Panc1 (cell line): Measurements from ENCODE around the gene BSND. TPM values are rescaled to one million over a fixed set of nuclear protein-coding genes. Genes with fewer than 3 reads are reported as not detected.

Experiments used
- ATAC-seq: fragments of 200-7000 bp; cut with Tn5 transposase; 2 replicates; pipeline ENCODE4 v1.9.1; 2020; ENCODE audit warnings: mild to moderate bottlenecking, moderate library complexity
- BruUV-seq: library from RNA; stranded (reverse); fragments of 400-500 nt; replicated peaks from 2 replicates; lab custom pipeline; 2021; lab: Mats Ljungman, UMichigan
- CTCF ChIA-PET: fragments of 300-600 bp; sonication (Branson Sonifier 250); formaldehyde crosslinking; loops from one replicate; lab custom pipeline; 2022; ENCODE audit warnings: antibody characterized with exemption; lab: Charles Lee
- POLR2A ChIA-PET: fragments of 300-600 bp; sonication (Branson Sonifier 250); formaldehyde crosslinking; loops from one replicate; lab custom pipeline; 2022; ENCODE audit warnings: antibody characterized with exemption; lab: Charles Lee
- DNase-seq: peaks from one replicate; pipeline ENCODE4 v3.0.0-alpha.2; 2010; ENCODE audit warnings: low read depth, low spot score
- H3K27ac ChIP-seq: 2 replicates; pipeline ENCODE4 v1.5.1; 2011; ENCODE audit warnings: mild to moderate bottlenecking, low read length, inconsistent platforms
- H3K27me3 ChIP-seq: fragments of 200-500 bp; sonication (Bioruptor generic); 2 replicates; pipeline ENCODE4 v1.6.0; 2014; ENCODE audit warnings: low read length, inconsistent platforms; ENCODE audit not compliant: control insufficient read depth, insufficient read depth
- H3K36me3 ChIP-seq: fragments of 200-500 bp; sonication (Bioruptor generic); 2 replicates; pipeline ENCODE4 v1.5.1; 2014; ENCODE audit warnings: inconsistent platforms, mild to moderate bottlenecking, low read length, moderate library complexity; ENCODE audit not compliant: control insufficient read depth, insufficient read depth
- H3K4me1 ChIP-seq: 2 replicates; pipeline ENCODE4 v1.5.1; 2011; ENCODE audit warnings: inconsistent platforms, mild to moderate bottlenecking, low read length, moderate library complexity; ENCODE audit not compliant: control insufficient read depth, insufficient read depth
- H3K4me3 ChIP-seq, 2 experiments: 2 replicates each; pipeline ENCODE4 v1.5.1; 2011 to 2012; ENCODE audit warnings: low read depth in 2 of 2, low read length in 2 of 2, mild to moderate bottlenecking in 2 of 2, inconsistent platforms in 1 of 2, moderate library complexity in 1 of 2
- H3K9me3 ChIP-seq: fragments of 200-500 bp; sonication (Bioruptor generic); 2 replicates; pipeline ENCODE4 v1.5.1; 2014; ENCODE audit warnings: low read depth, mild to moderate bottlenecking, inconsistent platforms, low read length, moderate library complexity; ENCODE audit not compliant: control insufficient read depth, insufficient read depth
- CTCF ChIP-seq: fragments of 450-650 bp; IDR thresholded peaks from 2 replicates; pipeline ENCODE4 v1.5.1; 2017; ENCODE audit warnings: mild to moderate bottlenecking
- POLR2AphosphoS5 ChIP-seq: IDR thresholded peaks from 2 replicates; pipeline ENCODE4 v1.6.1; 2012; ENCODE audit warnings: mild to moderate bottlenecking, low read depth, low read length, moderate library complexity
- REST ChIP-seq, 2 experiments: IDR thresholded peaks; 2 replicates each; pipeline ENCODE4 v1.6.1; 2011 to 2012; ENCODE audit warnings: low read depth in 2 of 2, control low read depth in 1 of 2, low read length in 1 of 2, mild to moderate bottlenecking in 1 of 2, moderate library complexity in 1 of 2; ENCODE audit not compliant: insufficient read depth in 1 of 2
- SIN3A ChIP-seq: IDR thresholded peaks from 2 replicates; pipeline ENCODE4 v1.6.1; 2012; ENCODE audit warnings: low read depth, mild to moderate bottlenecking, low read length, moderate library complexity, borderline replicate concordance; ENCODE audit not compliant: insufficient read depth
- TCF7L2 ChIP-seq: IDR thresholded peaks from 2 replicates; pipeline ENCODE4 v1.6.1; 2011; ENCODE audit warnings: mild to moderate bottlenecking, low read depth, low read length, inconsistent platforms
- in situ Hi-C: cut with HindIII; loops from 2 replicates; pipeline ENCODE4 v1.10.0; 2016; ENCODE audit warnings: low sequenced_read_pairs, low pct_unique_long_range_greater_than_20kb
- intact Hi-C: fragments of 100-400 bp; cut with micrococcal nuclease; formaldehyde crosslinking; loops from one replicate; pipeline ENCODE4 v1.10.0; 2022; ENCODE audit not compliant: unreplicated experiment
- total RNA-seq: library from RNA; stranded (reverse); gene quantifications from one replicate; pipeline ENCODE4 v1.2.1, GENCODE V29; 2021; ENCODE audit not compliant: unreplicated experiment

BSND gene
- total RNA-seq, 1 experiment from 2014 or later, result not detected

- ChIA-PET CTCF (no interaction called here), POLR2A (no interaction called here)
- BruUV-seq, result no TSS peak
- intact Hi-C loops (no loop called here), in situ Hi-C loops (no loop called here)
- no peaks in the 10 kb centered on the region for H3K9me3 ChIP-seq
- H3K27ac ChIP-seq, result no peak overlapping the region
- DNase-seq, result no peak
- H3K4me1 ChIP-seq, result no peaks in the 10 kb centered on the region
- TF ChIP-seq REST (IDR thresholded peaks at IDR 0.05; ENCODE audit: insufficient read depth in 1 of 2, low read depth in 2 of 2, low read length in 1 of 2) (no peak), TCF7L2 (no peak), SIN3A (no peak), CTCF (no peak), POLR2AphosphoS5 (no peak)
- no peaks in the 10 kb centered on the region for H3K36me3 ChIP-seq
- ATAC-seq, result no peak
- no peak overlapping the region for H3K4me3 ChIP-seq
- H3K27me3 ChIP-seq, result no peaks in the 10 kb centered on the region
Measured at GRCh38 chr1:55053265-55053954, 54.7 kb downstream of the BSND start.

- no peaks in the 10 kb centered on the region for H3K9me3 ChIP-seq
- intact Hi-C loops (no loop called here), in situ Hi-C loops (no loop called here)
- H3K4me3 ChIP-seq, result no peak overlapping the region
- no peak overlapping the region for H3K27ac ChIP-seq
- DNase-seq, result no peak
- ATAC-seq, result no peak
- ChIA-PET POLR2A (no interaction called here), CTCF (no interaction called here)
- no peaks in the 10 kb centered on the region for H3K27me3 ChIP-seq
- no peaks in the 10 kb centered on the region for H3K4me1 ChIP-seq
- BruUV-seq, result no TSS peak
- TF ChIP-seq TCF7L2 (no peak), CTCF (no peak), SIN3A (no peak), POLR2AphosphoS5 (no peak), REST (IDR thresholded peaks at IDR 0.05; ENCODE audit: insufficient read depth in 1 of 2, low read depth in 2 of 2, low read length in 1 of 2) (no peak)
- H3K36me3 ChIP-seq, result no peaks in the 10 kb centered on the region
Measured at GRCh38 chr1:55054396-55054795, 55.7 kb downstream of the BSND start.
